IPS-18c (cell line): ENCODE measurements around the gene OR12D2.
"Not testable (repeated sequence)": the region's sequence is repeated elsewhere in the genome, so short reads cannot be mapped to it uniquely, and the experiment has no call there.

Experiments
- H3K4me3 ChIP-seq: 2 replicates; pipeline ENCODE4 v1.7.0; 2013; ENCODE audit warnings: low read depth, mild to moderate bottlenecking, low read length, moderate library complexity; ENCODE audit not compliant: insufficient read depth
- H3K9me3 ChIP-seq: one replicate; pipeline ENCODE4 v1.6.1; 2013; ENCODE audit warnings: mild to moderate bottlenecking, low read length, moderate library complexity; ENCODE audit not compliant: control insufficient read depth, insufficient read depth

Gene OR12D2

DNA sequence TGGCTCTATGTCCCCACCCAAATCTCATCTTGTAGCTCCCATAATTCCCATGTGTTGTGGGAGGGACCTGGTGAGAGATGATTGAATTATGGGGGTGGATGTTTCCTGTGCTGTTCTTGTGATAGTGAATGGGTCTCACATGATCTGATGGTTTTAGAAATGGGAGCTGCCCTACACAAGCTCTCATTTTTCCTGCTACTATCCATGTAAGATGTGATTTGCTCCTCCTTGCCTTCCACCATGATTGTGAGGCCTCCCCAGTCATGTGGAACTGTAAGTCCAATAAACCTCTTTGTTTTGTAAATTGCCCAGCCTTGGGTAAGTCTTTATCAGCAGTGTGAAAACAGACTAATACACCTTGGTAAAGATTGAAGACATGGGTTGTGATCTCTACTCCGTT is 48.6 kb downstream of the OR12D2 start:
- H3K4me3 ChIP-seq, H3K9me3 ChIP-seq: not testable (repeated sequence)
